ENCODE results near the gene MOB3B. TPM values are rescaled to one million over a fixed set of nuclear protein-coding genes. Genes with fewer than 3 reads are reported as not detected.

MOB3B gene
- total RNA-seq, 2 donors from 2014 or later, result 0.17 to 0.24 TPM

DNA sequence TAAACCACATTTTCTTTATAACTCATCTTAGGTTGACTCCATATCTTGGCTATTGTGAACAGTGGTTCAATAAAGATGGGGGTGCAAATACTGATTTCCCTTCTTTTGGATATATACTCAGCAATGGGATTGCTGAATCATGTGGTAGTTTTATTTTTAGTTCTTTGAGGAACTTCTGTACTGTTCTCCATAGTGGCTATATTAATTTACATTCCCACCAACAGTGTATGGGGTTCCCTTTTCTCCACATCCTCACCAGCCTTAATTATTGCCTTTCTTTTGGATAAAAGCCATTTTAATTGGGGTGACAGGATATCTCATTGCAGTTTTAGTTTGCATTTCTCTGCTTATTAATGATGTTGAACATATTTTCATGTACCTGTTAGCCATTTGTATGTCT is 125.0 kb downstream of the MOB3B start:
- Mint-ChIP-seq H3K4me3 (no peak overlapping the region), H3K27me3 (no peaks in the 10 kb centered on the region), H3K9me3 (peaks cover 3% of the 10 kb centered on the region), H3K27ac (no peak overlapping the region), H3K4me1 (no peaks in the 10 kb centered on the region), H3K36me3 (ENCODE audit: low read depth) (no peaks in the 10 kb centered on the region)
- ATAC-seq (replicated peaks), result no peak

GRCh38 chr9:27402626-27403025 is 127.0 kb downstream of the MOB3B start:
- no peak for ATAC-seq (replicated peaks)
- no peak overlapping the region for H3K4me3 Mint-ChIP-seq
- H3K4me1 Mint-ChIP-seq, result no peaks in the 10 kb centered on the region
- H3K27me3 Mint-ChIP-seq, result no peaks in the 10 kb centered on the region
- H3K27ac Mint-ChIP-seq, result no peak overlapping the region
- H3K9me3 Mint-ChIP-seq, result peaks cover 3% of the 10 kb centered on the region
- H3K36me3 Mint-ChIP-seq (ENCODE audit: low read depth), result no peaks in the 10 kb centered on the region

DNA sequence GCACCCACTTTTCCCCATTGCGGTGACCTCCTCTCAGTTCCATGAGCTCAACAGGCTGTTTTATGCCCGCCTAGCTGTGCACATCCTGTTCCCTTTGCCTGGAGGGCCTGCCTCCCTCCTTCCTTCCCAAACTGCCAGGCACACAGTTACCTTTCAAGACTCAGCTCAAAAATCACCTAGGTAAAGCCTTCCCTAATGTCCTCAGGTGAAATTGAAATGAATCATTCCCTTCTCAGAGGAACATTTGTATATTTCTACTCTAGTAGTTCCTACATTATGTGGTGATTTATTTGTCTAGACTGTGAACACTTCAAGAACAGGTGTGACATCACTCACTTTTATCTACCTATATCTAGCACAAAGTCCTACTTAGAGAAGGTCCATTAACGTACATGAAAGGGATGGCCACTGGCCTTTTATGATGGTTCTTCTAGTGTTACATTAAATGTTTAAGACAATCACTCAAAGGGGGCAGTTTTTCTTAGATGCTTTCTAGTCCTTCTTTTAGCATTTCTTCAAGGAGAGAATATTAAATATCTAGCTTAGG is 129.2 kb downstream of the MOB3B start:
- Mint-ChIP-seq H3K9me3 (peaks cover 1% of the 10 kb centered on the region), H3K27me3 (no peaks in the 10 kb centered on the region), H3K4me3 (no peak overlapping the region), H3K36me3 (ENCODE audit: low read depth) (no peaks in the 10 kb centered on the region), H3K27ac (no peak overlapping the region), H3K4me1 (no peaks in the 10 kb centered on the region)
- ATAC-seq (replicated peaks), result no peak

DNA sequence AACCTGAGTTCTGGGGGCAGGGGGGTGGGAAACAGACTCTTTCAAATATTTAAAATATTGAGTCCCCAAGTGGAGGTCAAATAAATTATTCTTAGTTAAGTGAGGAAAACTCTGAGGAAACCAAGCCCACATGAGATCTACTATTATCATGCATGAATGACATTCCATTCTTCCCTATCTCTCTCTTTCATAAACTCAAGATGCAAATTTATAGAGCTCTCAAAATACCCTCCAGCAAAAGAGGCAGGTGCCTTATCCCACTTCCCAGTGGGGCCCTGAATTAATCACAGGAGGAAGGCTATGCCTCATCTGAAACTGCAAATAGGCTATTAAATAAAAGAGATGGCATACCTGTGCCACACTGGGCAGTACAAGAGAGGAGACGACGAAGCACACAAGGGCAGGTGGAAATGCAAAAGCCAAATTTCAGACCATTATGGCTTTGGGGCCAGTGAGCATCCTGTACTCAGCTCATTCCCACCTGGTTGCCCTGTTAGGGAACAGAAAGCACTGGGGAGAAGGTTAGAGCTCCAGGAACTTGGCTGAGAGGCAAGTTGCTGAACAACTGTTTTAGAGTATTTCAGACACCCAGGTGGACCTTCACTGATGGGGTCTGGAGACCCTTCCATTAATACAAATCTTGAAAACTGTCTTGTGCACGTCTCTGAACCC is 130.5 kb downstream of the MOB3B start:
- Mint-ChIP-seq H3K4me1 (no peaks in the 10 kb centered on the region), H3K27ac (no peak overlapping the region), H3K36me3 (ENCODE audit: low read depth) (no peaks in the 10 kb centered on the region), H3K4me3 (no peak overlapping the region), H3K27me3 (no peaks in the 10 kb centered on the region), H3K9me3 (no peaks in the 10 kb centered on the region)
- ATAC-seq (replicated peaks), result no peak

- Mint-ChIP-seq H3K4me3 (no peak overlapping the region), H3K36me3 (ENCODE audit: low read depth) (no peaks in the 10 kb centered on the region), H3K4me1 (no peaks in the 10 kb centered on the region), H3K27ac (no peak overlapping the region), H3K9me3 (no peaks in the 10 kb centered on the region), H3K27me3 (no peaks in the 10 kb centered on the region)
- no peak for ATAC-seq (replicated peaks)
Observed at GRCh38 chr9:27396495-27396894, 133.1 kb downstream of the MOB3B start.

DNA sequence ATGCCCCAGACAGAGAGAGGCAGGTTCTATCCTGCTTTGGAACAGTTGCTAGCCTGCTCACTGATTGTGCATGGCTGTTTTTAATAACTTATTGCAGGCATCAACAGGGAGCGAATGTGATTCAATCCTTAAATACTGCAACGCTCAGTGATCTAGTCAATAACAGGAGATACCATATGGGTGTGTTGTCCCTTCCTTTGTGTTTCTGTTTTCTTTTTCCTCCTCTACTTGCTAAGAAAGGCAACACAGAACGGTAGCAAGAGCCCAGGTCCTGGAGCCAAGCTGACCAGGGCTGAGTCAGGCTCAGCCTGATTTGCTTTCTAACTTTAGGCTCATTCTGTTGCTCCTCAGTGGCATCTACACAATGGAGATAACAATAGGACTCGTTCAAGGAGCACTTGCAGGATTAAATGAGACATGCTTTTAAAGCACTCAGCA is 134.1 kb downstream of the MOB3B start:
- Mint-ChIP-seq H3K36me3 (ENCODE audit: low read depth) (no peaks in the 10 kb centered on the region), H3K4me3 (no peak overlapping the region), H3K27me3 (no peaks in the 10 kb centered on the region), H3K27ac (no peak overlapping the region), H3K4me1 (no peaks in the 10 kb centered on the region), H3K9me3 (no peaks in the 10 kb centered on the region)
- ATAC-seq (replicated peaks), result no peak

- Mint-ChIP-seq H3K4me1 (no peaks in the 10 kb centered on the region), H3K9me3 (no peaks in the 10 kb centered on the region), H3K36me3 (ENCODE audit: low read depth) (no peaks in the 10 kb centered on the region), H3K27ac (no peak overlapping the region), H3K4me3 (no peak overlapping the region), H3K27me3 (no peaks in the 10 kb centered on the region)
- ATAC-seq (replicated peaks), result no peak
Observed at GRCh38 chr9:27394826-27395201, 134.8 kb downstream of the MOB3B start.

DNA sequence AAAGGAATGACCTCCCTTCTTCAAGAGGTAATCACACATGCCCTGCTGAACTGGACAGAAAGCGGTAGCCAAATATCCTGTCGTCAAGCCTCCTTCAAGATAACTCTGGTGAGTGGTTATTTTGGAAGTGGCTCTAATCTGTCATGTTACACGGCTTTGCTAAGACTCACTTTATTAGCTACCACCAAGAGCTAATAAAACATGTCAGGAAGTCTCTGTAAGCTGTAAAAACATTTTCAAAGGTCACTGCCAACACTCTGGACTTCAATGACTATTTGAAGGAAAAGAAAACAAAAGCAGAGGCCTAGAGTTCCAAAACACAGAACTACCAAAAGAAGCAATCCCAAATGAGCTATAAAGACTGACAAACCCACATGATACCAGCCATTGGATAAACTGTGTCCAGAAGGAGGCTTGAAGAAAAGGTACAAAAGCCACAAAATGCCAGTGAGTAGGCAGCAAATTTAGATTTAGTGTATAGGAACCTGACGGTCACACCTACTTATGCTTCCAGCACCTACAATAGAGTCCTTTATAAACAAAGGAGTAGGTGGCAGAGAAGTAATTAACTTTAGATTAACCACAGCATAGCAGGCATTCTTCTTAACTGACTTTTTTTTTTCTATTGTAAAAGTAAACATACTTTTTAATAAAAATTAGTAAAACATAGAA is 135.3 kb downstream of the MOB3B start:
- no peaks in the 10 kb centered on the region for H3K4me1 Mint-ChIP-seq
- H3K4me3 Mint-ChIP-seq, result no peak overlapping the region
- no peak overlapping the region for H3K27ac Mint-ChIP-seq
- no peak for ATAC-seq (replicated peaks)
- H3K9me3 Mint-ChIP-seq, result no peaks in the 10 kb centered on the region
- no peaks in the 10 kb centered on the region for H3K36me3 Mint-ChIP-seq (ENCODE audit: low read depth)
- no peaks in the 10 kb centered on the region for H3K27me3 Mint-ChIP-seq

DNA sequence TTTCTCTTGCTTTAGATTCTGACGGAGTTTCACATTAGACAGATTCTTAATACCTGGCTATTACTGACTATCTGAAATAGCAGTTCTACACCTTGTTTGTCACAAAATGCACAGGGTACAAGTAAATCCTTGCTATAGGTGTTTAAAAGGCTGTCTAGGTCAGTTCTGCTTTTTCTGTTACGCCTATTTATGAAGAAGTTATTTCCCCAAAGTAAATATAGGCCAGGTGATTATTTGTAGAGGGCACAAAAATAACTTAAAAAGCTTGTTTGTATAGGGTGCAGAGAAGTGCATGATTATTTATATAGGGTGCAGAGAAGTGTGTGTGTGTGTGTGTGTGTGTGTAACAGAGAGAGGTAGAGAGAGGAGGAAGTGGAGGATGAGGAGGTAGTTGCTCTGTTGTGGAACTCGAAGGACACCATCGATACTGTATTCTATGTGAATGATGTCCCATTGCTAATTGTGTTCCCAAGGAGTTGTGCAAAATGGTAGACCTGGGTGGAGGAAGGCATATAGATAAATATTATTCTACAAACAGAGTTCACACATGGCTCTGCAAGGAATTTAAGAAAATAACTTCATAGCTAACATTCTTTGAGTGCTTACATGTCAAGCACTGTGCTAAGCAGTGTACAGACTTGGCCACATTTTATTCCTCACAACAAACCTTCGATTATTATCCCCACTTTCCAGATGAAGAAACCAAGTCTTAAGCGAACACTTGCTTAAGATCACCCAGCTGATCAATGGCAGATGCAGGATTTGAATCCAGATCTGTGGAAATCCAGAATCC is 136.4 kb downstream of the MOB3B start:
- H3K4me1 Mint-ChIP-seq, result no peaks in the 10 kb centered on the region
- H3K27ac Mint-ChIP-seq, result no peak overlapping the region
- no peaks in the 10 kb centered on the region for H3K9me3 Mint-ChIP-seq
- no peak overlapping the region for H3K4me3 Mint-ChIP-seq
- H3K36me3 Mint-ChIP-seq (ENCODE audit: low read depth), result no peaks in the 10 kb centered on the region
- no peaks in the 10 kb centered on the region for H3K27me3 Mint-ChIP-seq
- no peak for ATAC-seq (replicated peaks)

DNA sequence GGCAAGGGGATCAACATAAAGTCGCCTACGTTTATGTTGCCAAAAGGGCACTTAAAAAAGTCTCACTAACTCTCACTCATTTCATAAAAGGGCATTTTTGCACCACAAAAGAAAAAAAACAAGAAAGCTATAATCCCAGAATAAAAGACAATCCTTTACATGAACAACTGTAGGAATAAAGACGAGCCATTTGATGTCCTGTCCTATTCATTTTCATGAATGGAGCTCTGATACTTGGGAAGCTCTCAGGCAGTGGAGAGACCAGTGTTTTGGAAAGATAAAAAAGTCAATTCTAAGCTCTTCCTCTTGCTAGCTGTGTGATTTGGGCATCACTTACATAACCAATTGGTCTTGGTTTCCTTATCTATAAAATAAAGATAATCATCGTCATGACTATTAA is 137.2 kb downstream of the MOB3B start:
- no peak for ATAC-seq (replicated peaks)
- Mint-ChIP-seq H3K4me3 (no peak overlapping the region), H3K36me3 (ENCODE audit: low read depth) (no peaks in the 10 kb centered on the region), H3K9me3 (no peaks in the 10 kb centered on the region), H3K27ac (no peak overlapping the region), H3K4me1 (no peaks in the 10 kb centered on the region), H3K27me3 (no peaks in the 10 kb centered on the region)

- no peak for ATAC-seq (replicated peaks)
- no peaks in the 10 kb centered on the region for H3K36me3 Mint-ChIP-seq (ENCODE audit: low read depth)
- H3K9me3 Mint-ChIP-seq, result no peaks in the 10 kb centered on the region
- H3K27ac Mint-ChIP-seq, result no peak overlapping the region
- H3K4me3 Mint-ChIP-seq, result no peak overlapping the region
- H3K4me1 Mint-ChIP-seq, result no peaks in the 10 kb centered on the region
- no peaks in the 10 kb centered on the region for H3K27me3 Mint-ChIP-seq
Observed at GRCh38 chr9:27391040-27391895, 138.3 kb downstream of the MOB3B start.

GRCh38 chr9:27388150-27388549 is 141.5 kb downstream of the MOB3B start:
- H3K4me3 Mint-ChIP-seq, result no peak overlapping the region
- H3K4me1 Mint-ChIP-seq, result no peaks in the 10 kb centered on the region
- H3K9me3 Mint-ChIP-seq, result no peaks in the 10 kb centered on the region
- no peak for ATAC-seq (replicated peaks)
- H3K36me3 Mint-ChIP-seq (ENCODE audit: low read depth), result no peaks in the 10 kb centered on the region
- H3K27me3 Mint-ChIP-seq, result no peaks in the 10 kb centered on the region
- no peak overlapping the region for H3K27ac Mint-ChIP-seq

- no peaks in the 10 kb centered on the region for H3K27me3 Mint-ChIP-seq
- no peak overlapping the region for H3K27ac Mint-ChIP-seq
- no peak for ATAC-seq (replicated peaks)
- no peaks in the 10 kb centered on the region for H3K9me3 Mint-ChIP-seq
- H3K4me3 Mint-ChIP-seq, result no peak overlapping the region
- no peaks in the 10 kb centered on the region for H3K36me3 Mint-ChIP-seq (ENCODE audit: low read depth)
- no peaks in the 10 kb centered on the region for H3K4me1 Mint-ChIP-seq
Observed at GRCh38 chr9:27387722-27388121, 141.9 kb downstream of the MOB3B start.

DNA sequence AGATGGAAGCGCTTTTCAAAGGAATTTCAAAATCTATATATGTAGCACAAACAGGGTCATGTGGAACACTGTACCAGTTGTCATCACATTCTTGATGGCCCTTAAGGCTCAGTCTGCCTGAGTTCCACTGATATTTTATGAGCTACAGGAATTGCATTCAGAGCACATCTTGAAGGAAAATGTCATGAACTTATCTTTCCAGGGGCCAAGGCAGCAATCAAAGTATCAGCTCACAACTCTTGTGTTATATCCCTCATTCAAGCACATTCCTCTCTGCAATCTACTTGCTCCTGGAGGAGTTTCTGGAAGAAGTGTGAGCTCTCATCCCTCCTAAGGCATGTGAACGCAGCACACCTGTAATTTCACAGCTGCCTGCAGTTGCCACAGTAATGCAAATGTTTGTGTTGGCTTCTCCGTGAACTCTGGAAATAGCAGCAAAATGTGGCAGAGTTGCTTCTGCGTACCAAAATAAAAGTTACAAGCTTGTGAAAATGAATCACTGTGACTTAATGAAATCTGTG is 143.0 kb downstream of the MOB3B start:
- Mint-ChIP-seq H3K4me3 (no peak overlapping the region), H3K27ac (no peak overlapping the region), H3K4me1 (no peaks in the 10 kb centered on the region), H3K27me3 (no peaks in the 10 kb centered on the region), H3K9me3 (no peaks in the 10 kb centered on the region), H3K36me3 (ENCODE audit: low read depth) (no peaks in the 10 kb centered on the region)
- no peak for ATAC-seq (replicated peaks)
